CD4-positive, alpha-beta memory T cell (primary cell): Measurements from ENCODE around the gene NR2C2. TPM values are rescaled to one million over a fixed set of nuclear protein-coding genes. Genes with fewer than 3 reads are reported as not detected.

ENCODE experiments used
- CTCF ChIA-PET: fragments of 350-600 bp; sonication (Branson Sonifier 250); formaldehyde crosslinking; loops from one replicate; lab custom pipeline; 2021; ENCODE audit warnings: inconsistent platforms; ENCODE audit not compliant: partially characterized antibody; lab: Charles Lee
- POLR2A ChIA-PET: fragments of 350-600 bp; sonication (Branson Sonifier 250); formaldehyde crosslinking; loops from one replicate; lab custom pipeline; 2021; ENCODE audit not compliant: partially characterized antibody; lab: Charles Lee
- DNase-seq, 5 donors: peaks; one replicate each; pipeline versions ENCODE4 v3.0.0 to v3.0.0-alpha.2; 2020 to 2022; ENCODE audit warnings: mixed read lengths in 1 of 5
- H3K27ac ChIP-seq: one replicate; pipeline ENCODE4 v1.7.0; 2013; ENCODE audit warnings: low read depth, low read length
- H3K27me3 ChIP-seq: 2 replicates; pipeline ENCODE4 v1.7.0; 2013; ENCODE audit warnings: mild to moderate bottlenecking, low read length, moderate library complexity; ENCODE audit not compliant: insufficient read depth
- H3K36me3 ChIP-seq: 2 replicates; pipeline ENCODE4 v1.7.0; 2013; ENCODE audit warnings: mild to moderate bottlenecking, low read length, moderate library complexity; ENCODE audit not compliant: insufficient read depth
- H3K4me1 ChIP-seq: 2 replicates; pipeline ENCODE4 v1.7.0; 2013; ENCODE audit warnings: mild to moderate bottlenecking, low read length, moderate library complexity; ENCODE audit not compliant: insufficient read depth
- H3K4me3 ChIP-seq, 2 donors: one replicate each; pipeline ENCODE4 v1.7.0; 2013; ENCODE audit warnings: low read length in 2 of 2, mild to moderate bottlenecking in 1 of 2
- H3K9me3 ChIP-seq, 2 donors: one replicate each; pipeline ENCODE4 v1.7.0; 2013; ENCODE audit warnings: low read length in 2 of 2, control low read depth in 1 of 2; ENCODE audit not compliant: control insufficient read depth in 1 of 2
- H3K27ac Mint-ChIP-seq, 7 donors: one replicate each; pipeline ENCODE4 v1.8.0; 2020 to 2021; ENCODE audit warnings: mixed read lengths in 7 of 7, mild to moderate bottlenecking in 6 of 7, inconsistent platforms in 3 of 7, moderate library complexity in 3 of 7
- H3K27me3 Mint-ChIP-seq, 2 donors: one replicate each; pipeline ENCODE4 v1.8.0; 2020 to 2021; ENCODE audit warnings: mixed read lengths in 2 of 2
- H3K36me3 Mint-ChIP-seq, 2 donors: one replicate each; pipeline ENCODE4 v1.8.0; 2020 to 2021; ENCODE audit warnings: mixed read lengths in 2 of 2, inconsistent platforms in 1 of 2, mild to moderate bottlenecking in 1 of 2
- H3K4me1 Mint-ChIP-seq, 4 donors: one replicate each; pipeline ENCODE4 v1.8.0; 2020 to 2021; ENCODE audit warnings: mixed read lengths in 4 of 4, mild to moderate bottlenecking in 1 of 4
- H3K4me3 Mint-ChIP-seq, 8 donors: one replicate each; pipeline ENCODE4 v1.8.0; 2020 to 2021; ENCODE audit warnings: mixed read lengths in 8 of 8, mild to moderate bottlenecking in 7 of 8, moderate library complexity in 6 of 8, inconsistent platforms in 3 of 8
- H3K9me3 Mint-ChIP-seq, 8 donors: one replicate each; pipeline ENCODE4 v1.8.0; 2020 to 2021; ENCODE audit warnings: mixed read lengths in 8 of 8, mild to moderate bottlenecking in 5 of 8, inconsistent platforms in 3 of 8, moderate library complexity in 1 of 8
- intact Hi-C: fragments of 100-400 bp; cut with micrococcal nuclease; formaldehyde crosslinking; loops from one replicate; pipeline ENCODE4 v1.15.1; 2023
- polyA plus RNA-seq, 2 donors: library from polyadenylated mRNA; unstranded; fragments of 300-500 nt; fragmentation: Illumina TruSeq; gene quantifications; one replicate each; pipeline ENCODE4 v1.2.3, GENCODE V29; 2021
- total RNA-seq, 2 experiments: library from RNA; stranded (reverse); gene quantifications; one replicate each; pipeline ENCODE4 v1.2.3, GENCODE V29; 2021

NR2C2 gene
- total and polyA plus RNA-seq, 4 experiments from 2014 or later: 5.5 to 103 (median 54.9) TPM

- no peak overlapping the region for H3K4me3 ChIP-seq
- intact Hi-C loops: loop anchor here (5.0 kb wide), 1 partner anchor 163 kb away; no protein-coding TSS in a partner anchor
- H3K27me3 ChIP-seq: no peaks in the 10 kb centered on the region
- no peaks in the 10 kb centered on the region for H3K4me1 ChIP-seq
- H3K27me3 Mint-ChIP-seq: no peaks in the 10 kb centered on the region
- H3K27ac Mint-ChIP-seq: peak overlapping the region in 1 of 7 donors; percentile 53
- no peak overlapping the region for H3K27ac ChIP-seq
- no peaks in the 10 kb centered on the region for H3K9me3 Mint-ChIP-seq
- no peaks in the 10 kb centered on the region for H3K36me3 ChIP-seq
- CTCF ChIA-PET: interaction anchor here (1.1 to 1.8 kb wide), 2 partner anchors 9 to 10 kb away, joined by 4 to 7 read pairs; no protein-coding TSS in a partner anchor
- H3K4me1 Mint-ChIP-seq: no peaks in the 10 kb centered on the region
- no peaks in the 10 kb centered on the region for H3K9me3 ChIP-seq
- no peak overlapping the region for H3K4me3 Mint-ChIP-seq
- POLR2A ChIA-PET: no interaction called here
- H3K36me3 Mint-ChIP-seq: no peaks in the 10 kb centered on the region
- DNase-seq: no peak
Measured at GRCh38 chr3:14929310-14930074, 17.9 kb upstream of the NR2C2 start.

- intact Hi-C loops: no loop called here
- H3K27me3 Mint-ChIP-seq: no peaks in the 10 kb centered on the region
- no peaks in the 10 kb centered on the region for H3K36me3 ChIP-seq
- H3K9me3 Mint-ChIP-seq: no peaks in the 10 kb centered on the region
- no peak overlapping the region for H3K4me3 Mint-ChIP-seq
- no peak overlapping the region for H3K4me3 ChIP-seq
- DNase-seq: no peak
- no peaks in the 10 kb centered on the region for H3K27me3 ChIP-seq
- ChIA-PET POLR2A (no interaction called here), CTCF (interaction anchor here (0.6 to 1.9 kb wide), 3 partner anchors 10 to 301 kb away, joined by 4 read pairs; no protein-coding TSS in a partner anchor)
- no peaks in the 10 kb centered on the region for H3K9me3 ChIP-seq
- H3K4me1 ChIP-seq: no peaks in the 10 kb centered on the region
- no peaks in the 10 kb centered on the region for H3K36me3 Mint-ChIP-seq
- H3K27ac ChIP-seq: no peak overlapping the region
- H3K27ac Mint-ChIP-seq: no peak overlapping the region
- no peaks in the 10 kb centered on the region for H3K4me1 Mint-ChIP-seq
Measured at GRCh38 chr3:14933820-14934425, 13.5 kb upstream of the NR2C2 start.

- no peaks in the 10 kb centered on the region for H3K9me3 Mint-ChIP-seq
- H3K27ac ChIP-seq: no peak overlapping the region
- H3K27ac Mint-ChIP-seq: no peak overlapping the region
- no peaks in the 10 kb centered on the region for H3K27me3 ChIP-seq
- H3K36me3 Mint-ChIP-seq: no peaks in the 10 kb centered on the region
- intact Hi-C loops: no loop called here
- no peaks in the 10 kb centered on the region for H3K36me3 ChIP-seq
- no peaks in the 10 kb centered on the region for H3K4me1 Mint-ChIP-seq
- H3K4me3 Mint-ChIP-seq: no peak overlapping the region
- H3K4me1 ChIP-seq: no peaks in the 10 kb centered on the region
- DNase-seq: no peak
- CTCF ChIA-PET: no interaction called here
- POLR2A ChIA-PET: no interaction called here
- no peak overlapping the region for H3K4me3 ChIP-seq
- no peaks in the 10 kb centered on the region for H3K9me3 ChIP-seq
- no peaks in the 10 kb centered on the region for H3K27me3 Mint-ChIP-seq
Measured at GRCh38 chr3:14935592-14936345, 11.6 kb upstream of the NR2C2 start.

DNA sequence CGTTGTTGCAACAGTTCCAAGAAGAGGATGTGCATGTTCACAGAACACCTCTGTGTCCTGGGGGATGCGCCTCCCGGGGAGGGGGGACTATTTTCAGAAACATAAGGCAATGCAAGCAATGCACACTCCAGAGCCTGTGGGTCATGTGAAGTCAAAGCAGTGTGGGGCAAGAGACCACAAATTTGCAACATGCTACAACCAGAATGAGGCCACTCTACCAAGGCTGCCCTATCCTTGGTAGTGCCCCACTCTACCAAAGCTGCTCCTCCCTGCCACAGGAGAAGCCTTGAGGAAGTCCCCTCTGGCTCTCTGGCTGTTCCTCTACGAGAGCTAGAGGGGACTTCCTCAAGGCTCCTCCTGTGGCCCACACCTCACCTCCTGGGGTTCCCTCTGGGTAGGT is 8.4 kb upstream of the NR2C2 start:
- no peaks in the 10 kb centered on the region for H3K27me3 Mint-ChIP-seq
- CTCF ChIA-PET: interaction anchor here (1.3 to 1.6 kb wide), 2 partner anchors 9 to 13 kb away, joined by 4 to 7 read pairs; no protein-coding TSS in a partner anchor
- no peaks in the 10 kb centered on the region for H3K4me1 ChIP-seq
- no peaks in the 10 kb centered on the region for H3K27me3 ChIP-seq
- H3K36me3 ChIP-seq: peaks cover 9% of the 10 kb centered on the region
- H3K9me3 Mint-ChIP-seq: no peaks in the 10 kb centered on the region
- no peak for DNase-seq
- H3K4me3 ChIP-seq: no peak overlapping the region
- intact Hi-C loops: no loop called here
- H3K27ac Mint-ChIP-seq: peak overlapping the region in 1 of 7 donors; percentile 43
- no peak overlapping the region for H3K27ac ChIP-seq
- peaks cover 7 to 12% of the 10 kb centered on the region in 2 donors for H3K36me3 Mint-ChIP-seq
- H3K9me3 ChIP-seq: no peaks in the 10 kb centered on the region
- peaks cover 1 to 22% (median 11%) of the 10 kb centered on the region in 4 donors for H3K4me1 Mint-ChIP-seq
- H3K4me3 Mint-ChIP-seq: no peak overlapping the region
- POLR2A ChIA-PET: no interaction called here

- H3K27ac ChIP-seq: no peak overlapping the region
- H3K27me3 ChIP-seq: no peaks in the 10 kb centered on the region
- peaks cover 9 to 32% of the 10 kb centered on the region in 2 donors for H3K36me3 Mint-ChIP-seq
- peaks cover 21% of the 10 kb centered on the region for H3K4me1 ChIP-seq
- H3K4me3 Mint-ChIP-seq: no peak overlapping the region
- CTCF ChIA-PET: interaction anchor here (1.4 kb wide), 1 partner anchor 16 kb away, joined by 6 read pairs; no protein-coding TSS in a partner anchor
- no peak for DNase-seq
- POLR2A ChIA-PET: interaction anchor here (0.8 kb wide), 1 partner anchor 290 kb away, joined by 3 read pairs; the partner anchor contains the start of gene CCDC174
- peaks cover 8 to 44% (median 28%) of the 10 kb centered on the region in 4 donors for H3K4me1 Mint-ChIP-seq
- H3K9me3 Mint-ChIP-seq: peaks cover 0 to 3% (median 0%) of the 10 kb centered on the region in 8 donors
- H3K9me3 ChIP-seq: no peaks in the 10 kb centered on the region
- no peak overlapping the region for H3K4me3 ChIP-seq
- peak overlapping the region in 4 of 7 donors; percentile 17 to 57 (median 33) for H3K27ac Mint-ChIP-seq
- intact Hi-C loops: loop anchor here (10.0 kb wide), 1 partner anchor 1047 kb away; no protein-coding TSS in a partner anchor
- H3K36me3 ChIP-seq: peaks cover 28% of the 10 kb centered on the region
- H3K27me3 Mint-ChIP-seq: no peaks in the 10 kb centered on the region
Measured at GRCh38 chr3:14941871-14942270, 5.5 kb upstream of the NR2C2 start.

DNA sequence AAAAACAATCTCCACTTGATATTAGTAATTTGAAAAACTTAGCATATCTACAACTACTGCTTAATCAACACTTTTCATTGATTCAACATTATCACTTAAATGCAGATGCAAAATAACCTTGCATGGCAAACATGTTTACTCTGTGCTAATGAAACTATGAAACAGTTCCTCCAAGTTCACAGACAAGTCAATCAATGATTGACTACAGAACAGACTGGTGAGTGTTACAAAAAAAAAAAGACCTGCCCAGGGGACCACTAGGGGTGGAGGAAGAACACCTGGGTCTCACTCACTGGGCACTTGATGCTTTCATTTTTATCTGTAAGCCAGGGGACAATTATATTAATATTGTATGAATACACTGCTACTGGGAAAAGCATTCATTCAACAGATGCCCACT is 4.3 kb upstream of the NR2C2 start:
- intact Hi-C loops: loop anchor here (10.0 kb wide), 1 partner anchor 1048 kb away; no protein-coding TSS in a partner anchor
- DNase-seq: no peak
- H3K9me3 ChIP-seq: no peaks in the 10 kb centered on the region
- no peaks in the 10 kb centered on the region for H3K27me3 ChIP-seq
- ChIA-PET CTCF (interaction anchor here (1.4 kb wide), 1 partner anchor 17 kb away, joined by 6 read pairs; no protein-coding TSS in a partner anchor), POLR2A (no interaction called here)
- Mint-ChIP-seq H3K9me3 (peaks cover 0 to 3% (median 0%) of the 10 kb centered on the region in 8 donors), H3K4me3 (peak overlapping the region in 1 of 8 donors; percentile 29), H3K27me3 (no peaks in the 10 kb centered on the region), H3K36me3 (peaks cover 9 to 36% of the 10 kb centered on the region in 2 donors), H3K27ac (peak overlapping the region in 2 of 7 donors; percentile 15 to 66), H3K4me1 (peaks cover 8 to 47% (median 30%) of the 10 kb centered on the region in 4 donors)
- no peak overlapping the region for H3K4me3 ChIP-seq
- no peak overlapping the region for H3K27ac ChIP-seq
- H3K36me3 ChIP-seq: peaks cover 28% of the 10 kb centered on the region
- peaks cover 21% of the 10 kb centered on the region for H3K4me1 ChIP-seq
